ENCODE data around the gene NIP7. TPM values are rescaled to one million over a fixed set of nuclear protein-coding genes. Genes with fewer than 3 reads are reported as not detected.
A peak's percentile ranks its signal among the peaks of the same experiment; 100 is the strongest.

NIP7 gene
- total and polyA plus RNA-seq, 9 of the 15 experiments (the other 6 are each of a cell fraction or from before 2014, with no cell fraction given): 28.9 to 85.5 (median 72.5) TPM

DNA sequence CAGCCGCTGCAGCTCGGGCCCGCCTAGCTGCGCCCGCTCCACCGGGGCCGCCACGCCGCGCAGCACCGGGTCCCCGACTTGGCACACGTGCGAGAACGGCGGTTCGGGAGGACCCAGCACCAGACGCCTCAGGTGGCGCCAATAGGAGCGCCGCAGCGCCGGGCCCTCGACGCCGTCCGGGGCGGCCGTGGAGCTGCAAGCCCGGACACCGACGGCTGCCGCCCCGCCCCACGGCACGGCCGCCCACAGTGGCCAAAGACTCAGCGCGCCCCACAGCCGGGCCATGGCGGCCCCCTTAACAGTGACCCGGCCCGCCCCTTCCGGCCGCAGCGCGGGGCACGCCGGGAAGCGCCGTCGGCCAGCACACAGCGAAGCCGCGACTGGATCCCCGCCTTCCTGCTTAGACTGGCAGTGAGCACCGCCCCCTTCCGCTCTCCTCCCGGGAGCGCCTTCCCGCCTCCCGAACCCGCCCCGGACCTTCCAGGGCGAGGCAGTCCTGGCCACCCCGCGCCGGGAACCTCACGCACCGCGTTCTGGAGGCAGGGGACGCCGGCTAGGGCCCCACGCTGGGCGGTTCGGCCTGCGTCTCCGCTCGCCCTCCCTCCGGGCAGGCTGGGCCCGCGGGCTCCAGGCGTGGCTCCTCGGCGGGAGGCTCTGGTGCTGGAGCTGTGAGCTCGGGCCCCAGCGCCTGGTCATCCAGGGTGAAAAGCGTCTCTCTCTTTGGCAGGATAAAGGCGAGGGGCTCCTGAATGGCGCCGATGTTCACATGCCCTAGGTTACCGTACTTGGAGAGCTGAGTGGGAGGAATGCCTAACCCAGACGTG, 9.1 kb upstream of the NIP7 start, which contains the start of gene PDF (continued):
- no peak for TF ChIP-seq U2AF1 (optimal IDR thresholded peaks at IDR 0.05; ENCODE audit: low read depth, low read length)
- TF ChIP-seq ELF2 (CRISPR knock-in tag; IDR thresholded peaks at IDR 0.05): peak; percentile 72; the same call in 1 of the 2 replicates
- TF ChIP-seq, protein P1, sequence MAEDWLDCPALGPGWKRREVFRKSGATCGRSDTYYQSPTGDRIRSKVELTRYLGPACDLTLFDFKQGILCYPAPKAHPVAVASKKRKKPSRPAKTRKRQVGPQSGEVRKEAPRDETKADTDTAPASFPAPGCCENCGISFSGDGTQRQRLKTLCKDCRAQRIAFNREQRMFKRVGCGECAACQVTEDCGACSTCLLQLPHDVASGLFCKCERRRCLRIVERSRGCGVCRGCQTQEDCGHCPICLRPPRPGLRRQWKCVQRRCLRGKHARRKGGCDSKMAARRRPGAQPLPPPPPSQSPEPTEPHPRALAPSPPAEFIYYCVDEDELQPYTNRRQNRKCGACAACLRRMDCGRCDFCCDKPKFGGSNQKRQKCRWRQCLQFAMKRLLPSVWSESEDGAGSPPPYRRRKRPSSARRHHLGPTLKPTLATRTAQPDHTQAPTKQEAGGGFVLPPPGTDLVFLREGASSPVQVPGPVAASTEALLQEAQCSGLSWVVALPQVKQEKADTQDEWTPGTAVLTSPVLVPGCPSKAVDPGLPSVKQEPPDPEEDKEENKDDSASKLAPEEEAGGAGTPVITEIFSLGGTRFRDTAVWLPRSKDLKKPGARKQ (CRISPR knock-in tag; IDR thresholded peaks at IDR 0.05): no peak
- TF ChIP-seq CHD1 (IDR thresholded peaks at IDR 0.05; ENCODE audit: low read length): no peak
- TF ChIP-seq, protein P2, sequence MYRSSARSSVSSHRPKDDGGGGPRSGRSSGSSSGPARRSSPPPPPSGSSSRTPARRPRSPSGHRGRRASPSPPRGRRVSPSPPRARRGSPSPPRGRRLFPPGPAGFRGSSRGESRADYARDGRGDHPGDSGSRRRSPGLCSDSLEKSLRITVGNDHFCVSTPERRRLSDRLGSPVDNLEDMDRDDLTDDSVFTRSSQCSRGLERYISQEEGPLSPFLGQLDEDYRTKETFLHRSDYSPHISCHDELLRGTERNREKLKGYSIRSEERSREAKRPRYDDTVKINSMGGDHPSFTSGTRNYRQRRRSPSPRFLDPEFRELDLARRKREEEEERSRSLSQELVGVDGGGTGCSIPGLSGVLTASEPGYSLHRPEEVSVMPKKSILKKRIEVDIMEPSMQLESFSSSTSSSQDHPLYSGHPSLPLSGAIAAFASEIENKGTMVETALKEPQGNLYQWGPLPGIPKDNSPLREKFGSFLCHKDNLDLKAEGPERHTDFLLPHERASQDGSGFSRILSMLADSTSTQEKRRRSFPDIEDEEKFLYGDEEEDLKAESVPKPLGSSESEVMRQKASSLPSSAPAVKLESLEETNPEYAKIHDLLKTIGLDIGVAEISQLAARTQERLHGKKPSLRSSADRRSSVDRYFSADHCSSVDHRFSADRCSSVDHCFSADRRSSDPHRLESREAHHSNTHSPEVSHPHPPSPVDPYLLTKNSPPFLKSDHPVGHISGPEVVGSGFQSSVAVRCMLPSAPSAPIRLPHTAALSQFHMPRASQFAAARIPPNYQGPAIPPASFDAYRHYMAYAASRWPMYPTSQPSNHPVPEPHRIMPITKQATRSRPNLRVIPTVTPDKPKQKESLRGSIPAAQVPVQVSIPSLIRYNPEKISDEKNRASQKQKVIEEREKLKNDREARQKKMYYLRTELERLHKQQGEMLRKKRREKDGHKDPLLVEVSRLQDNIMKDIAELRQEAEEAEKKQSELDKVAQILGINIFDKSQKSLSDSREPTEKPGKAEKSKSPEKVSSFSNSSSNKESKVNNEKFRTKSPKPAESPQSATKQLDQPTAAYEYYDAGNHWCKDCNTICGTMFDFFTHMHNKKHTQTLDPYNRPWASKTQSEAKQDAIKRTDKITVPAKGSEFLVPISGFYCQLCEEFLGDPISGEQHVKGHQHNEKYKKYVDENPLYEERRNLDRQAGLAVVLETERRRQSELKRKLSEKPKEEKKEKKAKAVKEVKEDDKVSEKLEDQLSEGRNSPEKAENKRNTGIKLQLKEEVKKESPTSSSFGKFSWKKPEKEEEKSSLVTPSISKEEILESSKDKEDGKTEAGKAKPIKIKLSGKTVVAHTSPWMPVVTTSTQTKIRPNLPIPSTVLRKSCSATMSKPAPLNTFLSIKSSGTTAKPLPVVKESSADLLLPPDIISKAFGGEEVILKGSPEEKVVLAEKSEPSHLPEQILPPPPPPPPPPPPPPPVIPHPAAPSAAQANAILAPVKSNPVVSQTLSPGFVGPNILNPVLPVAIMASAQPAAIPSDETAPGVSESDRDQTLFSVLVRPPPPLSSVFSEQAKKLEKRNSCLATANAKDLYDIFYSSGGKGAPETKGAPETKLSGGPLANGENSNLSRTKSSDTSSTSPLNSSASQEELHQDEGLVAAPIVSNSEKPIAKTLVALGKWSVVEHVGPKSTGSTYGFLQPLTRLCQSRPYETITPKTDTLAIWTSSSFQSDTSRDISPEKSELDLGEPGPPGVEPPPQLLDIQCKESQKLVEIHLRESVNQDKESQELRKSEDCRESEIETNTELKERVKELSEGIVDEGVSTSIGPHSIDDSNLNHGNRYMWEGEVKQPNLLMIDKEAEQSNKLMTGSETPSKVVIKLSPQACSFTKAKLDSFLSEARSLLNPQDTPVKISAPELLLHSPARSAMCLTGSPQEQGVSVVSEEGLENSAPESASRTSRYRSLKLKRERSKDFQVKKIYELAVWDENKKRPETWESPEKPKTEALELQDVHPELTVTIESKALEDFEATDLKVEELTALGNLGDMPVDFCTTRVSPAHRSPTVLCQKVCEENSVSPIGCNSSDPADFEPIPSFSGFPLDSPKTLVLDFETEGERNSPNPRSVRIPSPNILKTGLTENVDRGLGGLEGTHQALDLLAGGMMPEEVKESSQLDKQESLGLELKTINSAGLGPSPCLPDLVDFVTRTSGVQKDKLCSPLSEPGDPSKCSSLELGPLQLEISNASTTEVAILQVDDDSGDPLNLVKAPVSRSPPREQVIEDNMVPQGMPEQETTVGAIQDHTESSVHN (IDR thresholded peaks at IDR 0.05; ENCODE audit: borderline replicate concordance in 1 of 2, low read depth in 1 of 2): no peak
- TF ChIP-seq TGIF2 (CRISPR knock-in tag; IDR thresholded peaks at IDR 0.05): no peak
- peak; percentile 65; the same call in 1 of the 2 replicates for TF ChIP-seq EP400 (IDR thresholded peaks at IDR 0.05)
- TF ChIP-seq ZBTB17 (CRISPR knock-in tag; IDR thresholded peaks at IDR 0.05): peak; percentile 70; the same call in 1 of the 2 replicates
- no peak for TF ChIP-seq SLC30A9 (CRISPR knock-in tag; IDR thresholded peaks at IDR 0.05)
- peak; percentile 72 for TF ChIP-seq CTBP1 (IDR thresholded peaks at IDR 0.05; ENCODE audit: borderline replicate concordance)
- no peak for TF ChIP-seq NFXL1 (CRISPR knock-in tag; IDR thresholded peaks at IDR 0.05)
- no peak for TF ChIP-seq PCBP2 (IDR thresholded peaks at IDR 0.05; ENCODE audit: low read depth, low read length, poor library complexity, severe bottlenecking)
- TF ChIP-seq, protein P3, sequence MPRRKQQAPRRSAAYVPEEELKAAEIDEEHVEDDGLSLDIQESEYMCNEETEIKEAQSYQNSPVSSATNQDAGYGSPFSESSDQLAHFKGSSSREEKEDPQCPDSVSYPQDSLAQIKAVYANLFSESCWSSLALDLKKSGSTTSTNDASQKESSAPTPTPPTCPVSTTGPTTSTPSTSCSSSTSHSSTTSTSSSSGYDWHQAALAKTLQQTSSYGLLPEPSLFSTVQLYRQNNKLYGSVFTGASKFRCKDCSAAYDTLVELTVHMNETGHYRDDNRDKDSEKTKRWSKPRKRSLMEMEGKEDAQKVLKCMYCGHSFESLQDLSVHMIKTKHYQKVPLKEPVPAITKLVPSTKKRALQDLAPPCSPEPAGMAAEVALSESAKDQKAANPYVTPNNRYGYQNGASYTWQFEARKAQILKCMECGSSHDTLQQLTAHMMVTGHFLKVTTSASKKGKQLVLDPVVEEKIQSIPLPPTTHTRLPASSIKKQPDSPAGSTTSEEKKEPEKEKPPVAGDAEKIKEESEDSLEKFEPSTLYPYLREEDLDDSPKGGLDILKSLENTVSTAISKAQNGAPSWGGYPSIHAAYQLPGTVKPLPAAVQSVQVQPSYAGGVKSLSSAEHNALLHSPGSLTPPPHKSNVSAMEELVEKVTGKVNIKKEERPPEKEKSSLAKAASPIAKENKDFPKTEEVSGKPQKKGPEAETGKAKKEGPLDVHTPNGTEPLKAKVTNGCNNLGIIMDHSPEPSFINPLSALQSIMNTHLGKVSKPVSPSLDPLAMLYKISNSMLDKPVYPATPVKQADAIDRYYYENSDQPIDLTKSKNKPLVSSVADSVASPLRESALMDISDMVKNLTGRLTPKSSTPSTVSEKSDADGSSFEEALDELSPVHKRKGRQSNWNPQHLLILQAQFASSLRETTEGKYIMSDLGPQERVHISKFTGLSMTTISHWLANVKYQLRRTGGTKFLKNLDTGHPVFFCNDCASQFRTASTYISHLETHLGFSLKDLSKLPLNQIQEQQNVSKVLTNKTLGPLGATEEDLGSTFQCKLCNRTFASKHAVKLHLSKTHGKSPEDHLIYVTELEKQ (CRISPR knock-in tag; IDR thresholded peaks at IDR 0.05): no peak
- TF ChIP-seq THRAP3 (IDR thresholded peaks at IDR 0.05; ENCODE audit: borderline replicate concordance): no peak

Data from K562 (cell line).